Measurements from ENCODE around the gene RALGAPA2. TPM values are rescaled to one million over a fixed set of nuclear protein-coding genes. Genes with fewer than 3 reads are reported as not detected.

RALGAPA2 gene
- total RNA-seq, 1 experiment from 2014 or later: 9.8 TPM

- no peak overlapping the region for H3K9ac ChIP-seq (ENCODE audit: low read length)
- H3K4me2 ChIP-seq (ENCODE audit: low read length): no peak overlapping the region; the same call in 1 of the 2 replicates
- no peak overlapping the region for H3K4me3 ChIP-seq (ENCODE audit: low read length)
- intact Hi-C loops (cut with micrococcal nuclease): no loop called here
- TF ChIP-seq CTCF (conservative IDR thresholded peaks at IDR 0.05; ENCODE audit: low read depth, low read length) (no peak), EZH2 (IDR thresholded peaks at IDR 0.05; ENCODE audit: low read length, unreplicated experiment) (no peak), EZH2phosphoT487 (IDR thresholded peaks at IDR 0.05; ENCODE audit: borderline replicate concordance, low read length) (no peak)
- H3K4me1 ChIP-seq (ENCODE audit: insufficient read depth, low read length): peaks cover 30% of the 10 kb centered on the region
- H3K9me2 ChIP-seq (replicated peaks; ENCODE audit: low read length): no peaks in the 10 kb centered on the region
- peak; percentile 57 for DNase-seq
- no peaks in the 10 kb centered on the region for H3K36me3 ChIP-seq (ENCODE audit: low read depth, low read length)
- ChIA-PET CTCF (no interaction called here), POLR2A (ENCODE audit: unreplicated experiment) (no interaction called here)
- ATAC-seq: peak; percentile 33; the same call in 1 of the 2 replicates
- BruUV-seq (replicated peaks): no TSS peak
- no peaks in the 10 kb centered on the region for H4K20me1 ChIP-seq (ENCODE audit: low read length)
- H3F3A ChIP-seq (ENCODE audit: low read length, unreplicated experiment): peaks cover 4% of the 10 kb centered on the region
- H3K9me3 ChIP-seq (ENCODE audit: low read length): no peaks in the 10 kb centered on the region
- H3K27me3 ChIP-seq (ENCODE audit: low read length): no peaks in the 10 kb centered on the region
- H3K27ac ChIP-seq (ENCODE audit: low read length): no peak overlapping the region
- no peaks in the 10 kb centered on the region for H3K79me2 ChIP-seq (ENCODE audit: low read length)
- no peak overlapping the region for H2AFZ ChIP-seq (ENCODE audit: low read length)
Measured at GRCh38 chr20:20459726-20460125, 252.7 kb downstream of the RALGAPA2 start.

DNA sequence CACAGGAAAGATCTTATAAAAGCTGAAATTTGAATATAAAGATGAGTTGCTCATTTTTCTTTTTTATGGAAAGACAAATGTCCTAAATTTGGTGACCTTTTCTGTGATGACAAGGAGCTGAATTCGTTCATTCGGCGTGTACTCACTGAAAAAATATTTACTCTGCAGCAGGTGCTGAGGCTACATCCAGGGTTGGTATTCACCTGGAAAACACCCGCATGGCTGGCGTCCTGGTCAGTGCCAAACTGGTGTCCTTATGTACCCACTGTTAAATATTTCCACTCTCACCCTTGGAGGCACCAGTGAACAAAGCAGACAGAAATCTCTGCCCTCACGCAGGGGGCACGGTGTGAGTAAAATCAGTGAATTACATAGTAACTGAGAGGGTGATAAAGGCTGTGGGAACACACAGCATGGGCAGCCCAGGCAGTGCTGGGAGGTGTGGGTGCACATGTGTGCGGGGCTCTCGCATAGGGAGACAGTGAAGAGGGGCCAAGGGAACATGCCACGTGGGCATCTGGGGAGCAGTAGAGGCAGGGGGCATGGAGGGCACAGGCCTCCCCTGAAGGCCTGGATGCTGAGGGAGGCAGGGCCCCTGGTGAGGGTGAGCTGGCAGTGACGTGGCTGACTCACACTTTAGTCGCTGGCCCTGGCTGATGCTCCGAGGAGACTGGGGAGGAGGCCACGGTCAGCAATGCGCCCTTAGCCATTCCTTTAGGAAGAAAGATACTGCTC lies 254.9 kb downstream of the RALGAPA2 start:
- Histone ChIP-seq H3K9me3 (ENCODE audit: low read length) (no peaks in the 10 kb centered on the region), H3K4me1 (ENCODE audit: insufficient read depth, low read length) (peaks cover 33% of the 10 kb centered on the region), H3K79me2 (ENCODE audit: low read length) (no peaks in the 10 kb centered on the region), H3F3A (ENCODE audit: low read length, unreplicated experiment) (peaks cover 4% of the 10 kb centered on the region), H3K4me2 (ENCODE audit: low read length) (peak overlapping the region; percentile 70), H3K9ac (ENCODE audit: low read length) (peak overlapping the region; percentile 51; the same call in 1 of the 2 replicates), H3K36me3 (ENCODE audit: low read depth, low read length) (no peaks in the 10 kb centered on the region), H4K20me1 (ENCODE audit: low read length) (no peaks in the 10 kb centered on the region), H3K4me3 (ENCODE audit: low read length) (peak overlapping the region; percentile 48; the same call in 1 of the 2 replicates), H3K9me2 (replicated peaks; ENCODE audit: low read length) (no peaks in the 10 kb centered on the region), H3K27me3 (ENCODE audit: low read length) (no peaks in the 10 kb centered on the region), H2AFZ (ENCODE audit: low read length) (peak overlapping the region; percentile 71), H3K27ac (ENCODE audit: low read length) (peak overlapping the region; percentile 83)
- intact Hi-C loops (cut with micrococcal nuclease): no loop called here
- POLR2A ChIA-PET (ENCODE audit: unreplicated experiment): no interaction called here
- no TSS peak for BruUV-seq (replicated peaks)
- ATAC-seq (peak; percentile 99), DNase-seq (peak; percentile 82)
- CTCF ChIA-PET: no interaction called here
- no peak for TF ChIP-seq EZH2phosphoT487 (IDR thresholded peaks at IDR 0.05; ENCODE audit: borderline replicate concordance, low read length)
- TF ChIP-seq CTCF (conservative IDR thresholded peaks at IDR 0.05; ENCODE audit: low read depth, low read length): no peak
- TF ChIP-seq EZH2 (IDR thresholded peaks at IDR 0.05; ENCODE audit: low read length, unreplicated experiment): no peak

GRCh38 chr20:20456741-20457140 lies 255.7 kb downstream of the RALGAPA2 start:
- Histone ChIP-seq H3K9me3 (ENCODE audit: low read length) (no peaks in the 10 kb centered on the region), H3K4me1 (ENCODE audit: insufficient read depth, low read length) (peaks cover 41% of the 10 kb centered on the region), H3K27ac (ENCODE audit: low read length) (peak overlapping the region; percentile 83), H3K36me3 (ENCODE audit: low read depth, low read length) (no peaks in the 10 kb centered on the region), H2AFZ (ENCODE audit: low read length) (no peak overlapping the region), H3K9me2 (replicated peaks; ENCODE audit: low read length) (no peaks in the 10 kb centered on the region), H3K79me2 (ENCODE audit: low read length) (no peaks in the 10 kb centered on the region), H3K4me3 (ENCODE audit: low read length) (no peak overlapping the region), H3F3A (ENCODE audit: low read length, unreplicated experiment) (peaks cover 4% of the 10 kb centered on the region), H3K27me3 (ENCODE audit: low read length) (no peaks in the 10 kb centered on the region), H3K4me2 (ENCODE audit: low read length) (peak overlapping the region; percentile 70), H4K20me1 (ENCODE audit: low read length) (no peaks in the 10 kb centered on the region), H3K9ac (ENCODE audit: low read length) (no peak overlapping the region)
- ChIA-PET POLR2A (ENCODE audit: unreplicated experiment) (no interaction called here), CTCF (no interaction called here)
- no TSS peak for BruUV-seq (replicated peaks)
- TF ChIP-seq EZH2phosphoT487 (IDR thresholded peaks at IDR 0.05; ENCODE audit: borderline replicate concordance, low read length) (no peak), EZH2 (IDR thresholded peaks at IDR 0.05; ENCODE audit: low read length, unreplicated experiment) (no peak), CTCF (conservative IDR thresholded peaks at IDR 0.05; ENCODE audit: low read depth, low read length) (no peak)
- DNase-seq (no peak), ATAC-seq (no peak)
- intact Hi-C loops (cut with micrococcal nuclease): no loop called here
